Activated CD8-positive, alpha-beta memory T cell treated with anti-CD3 and anti-CD28 coated beads, Interleukin-2, amount 10 ng/mL, durations not matched to agents 7 days and 5 days (primary cell): Measurements from ENCODE around the gene GPSM1. TPM values are rescaled to one million over a fixed set of nuclear protein-coding genes. Genes with fewer than 3 reads are reported as not detected.
"Not testable (repeated sequence)": the region's sequence is repeated elsewhere in the genome, so short reads cannot be mapped to it uniquely, and the experiment has no call there.

Source experiments
- ATAC-seq: fragments of 150-1000 bp; cut with Tn5 transposase; one replicate; pipeline ENCODE4 v1.10.0; 2021; ENCODE audit warnings: moderate library complexity
- CTCF ChIA-PET: fragments of 350-600 bp; sonication (Branson Sonifier 250); formaldehyde crosslinking; loops from one replicate; lab custom pipeline; 2021; ENCODE audit warnings: antibody characterized with exemption; lab: Charles Lee
- DNase-seq: peaks from one replicate; pipeline ENCODE4 v3.0.0-alpha.2; 2020
- H3K27ac Mint-ChIP-seq: one replicate; pipeline ENCODE4 v1.8.0; 2021; ENCODE audit warnings: mild to moderate bottlenecking, mixed read lengths
- H3K27me3 Mint-ChIP-seq: one replicate; pipeline ENCODE4 v1.8.0; 2021; ENCODE audit warnings: mixed read lengths
- H3K36me3 Mint-ChIP-seq: one replicate; pipeline ENCODE4 v1.8.0; 2021; ENCODE audit warnings: mild to moderate bottlenecking, mixed read lengths
- H3K4me1 Mint-ChIP-seq: one replicate; pipeline ENCODE4 v1.8.0; 2021; ENCODE audit warnings: mixed read lengths
- H3K4me3 Mint-ChIP-seq: one replicate; pipeline ENCODE4 v1.8.0; 2021; ENCODE audit warnings: mild to moderate bottlenecking, moderate library complexity, mixed read lengths
- H3K9me3 Mint-ChIP-seq: one replicate; pipeline ENCODE4 v1.8.0; 2022; ENCODE audit warnings: low read depth, mixed read lengths
- total RNA-seq, 2 experiments: library from RNA; stranded (reverse); gene quantifications; one replicate each; pipeline ENCODE4 v1.2.3, GENCODE V29; 2021

GPSM1 gene
- total RNA-seq, 2 experiments from 2014 or later: 4.5 to 6.7 TPM

- CTCF ChIA-PET: interaction anchor here (1.7 to 2.1 kb wide), 2 partner anchors 52 to 97 kb away, joined by 5 to 14 read pairs; partner anchors contain the start of gene DNLZ
- H3K4me1 Mint-ChIP-seq: peaks cover 6% of the 10 kb centered on the region
- peaks cover 5% of the 10 kb centered on the region for H3K36me3 Mint-ChIP-seq
- no peak overlapping the region for H3K4me3 Mint-ChIP-seq
- H3K27me3 Mint-ChIP-seq: no peaks in the 10 kb centered on the region
- peaks cover 14% of the 10 kb centered on the region for H3K9me3 Mint-ChIP-seq
- no peak for ATAC-seq
- no peak overlapping the region for H3K27ac Mint-ChIP-seq
- DNase-seq: no peak
Measured at GRCh38 chr9:136311051-136312008, 16.0 kb upstream of the GPSM1 start.

DNA sequence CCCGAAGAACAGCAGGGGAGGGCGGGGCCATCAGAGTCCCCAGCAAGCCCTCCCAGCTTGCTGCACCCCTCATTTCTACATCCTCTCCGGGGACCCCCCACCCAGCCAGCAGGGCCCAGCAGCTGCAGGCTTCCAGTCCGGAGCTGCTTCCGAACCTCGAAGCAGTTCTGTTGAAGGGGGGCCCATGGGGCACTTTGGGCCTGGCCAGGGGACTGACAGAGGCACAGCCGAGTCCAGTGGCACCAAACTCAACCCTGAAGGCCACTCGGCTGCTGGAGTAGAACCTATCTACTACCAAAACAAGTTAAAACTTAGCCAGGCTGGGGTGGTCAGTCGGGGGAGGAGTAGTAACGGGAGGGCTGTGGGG, 15.3 kb upstream of the GPSM1 start:
- peaks cover 8% of the 10 kb centered on the region for H3K36me3 Mint-ChIP-seq
- DNase-seq: no peak
- ATAC-seq: no peak
- no peaks in the 10 kb centered on the region for H3K27me3 Mint-ChIP-seq
- H3K4me3 Mint-ChIP-seq: no peak overlapping the region
- CTCF ChIA-PET: interaction anchor here (1.7 to 2.1 kb wide), 2 partner anchors 51 to 96 kb away, joined by 5 to 14 read pairs; partner anchors contain the start of gene DNLZ
- H3K9me3 Mint-ChIP-seq: peaks cover 16% of the 10 kb centered on the region
- H3K27ac Mint-ChIP-seq: no peak overlapping the region
- peaks cover 7% of the 10 kb centered on the region for H3K4me1 Mint-ChIP-seq

GRCh38 chr9:136312436-136312835, 14.9 kb upstream of the GPSM1 start:
- H3K4me1 Mint-ChIP-seq: peaks cover 7% of the 10 kb centered on the region
- ATAC-seq (peak; percentile 60), DNase-seq (peak; percentile 61)
- peaks cover 16% of the 10 kb centered on the region for H3K9me3 Mint-ChIP-seq
- CTCF ChIA-PET: interaction anchor here (0.6 to 2.1 kb wide), 6 partner anchors 51 to 128 kb away, joined by 3 to 14 read pairs (median 3); partner anchors contain the start of gene DNLZ
- H3K27me3 Mint-ChIP-seq: no peaks in the 10 kb centered on the region
- H3K27ac Mint-ChIP-seq: no peak overlapping the region
- H3K36me3 Mint-ChIP-seq: peaks cover 8% of the 10 kb centered on the region
- no peak overlapping the region for H3K4me3 Mint-ChIP-seq

GRCh38 chr9:136313111-136314055, 14.0 kb upstream of the GPSM1 start:
- Mint-ChIP-seq H3K27ac (no peak overlapping the region), H3K27me3 (no peaks in the 10 kb centered on the region), H3K4me3 (no peak overlapping the region), H3K36me3 (peaks cover 8% of the 10 kb centered on the region), H3K4me1 (peaks cover 7% of the 10 kb centered on the region), H3K9me3 (peaks cover 16% of the 10 kb centered on the region)
- CTCF ChIA-PET: interaction anchor here (0.6 to 2.1 kb wide), 7 partner anchors 50 to 127 kb away, joined by 3 to 14 read pairs (median 3); partner anchors contain the start of gene DNLZ
- DNase-seq (no peak), ATAC-seq (no peak)

- Mint-ChIP-seq H3K4me3 (no peak overlapping the region), H3K9me3 (peaks cover 16% of the 10 kb centered on the region), H3K4me1 (peaks cover 7% of the 10 kb centered on the region), H3K36me3 (peaks cover 8% of the 10 kb centered on the region), H3K27ac (no peak overlapping the region), H3K27me3 (no peaks in the 10 kb centered on the region)
- ATAC-seq (no peak), DNase-seq (no peak)
- CTCF ChIA-PET: interaction anchor here (1.4 kb wide), 1 partner anchor 49 kb away, joined by 3 read pairs; the partner anchor contains the start of gene DNLZ
Measured at GRCh38 chr9:136314056-136314416, 13.3 kb upstream of the GPSM1 start.

GRCh38 chr9:136314944-136315343, 12.4 kb upstream of the GPSM1 start:
- no peak overlapping the region for H3K4me3 Mint-ChIP-seq
- DNase-seq (no peak), ATAC-seq (no peak)
- H3K27ac Mint-ChIP-seq: no peak overlapping the region
- CTCF ChIA-PET: interaction anchor here (1.4 kb wide), 1 partner anchor 48 kb away, joined by 3 read pairs; the partner anchor contains the start of gene DNLZ
- H3K27me3 Mint-ChIP-seq: no peaks in the 10 kb centered on the region
- H3K9me3 Mint-ChIP-seq: peaks cover 16% of the 10 kb centered on the region
- H3K36me3 Mint-ChIP-seq: peaks cover 8% of the 10 kb centered on the region
- peaks cover 7% of the 10 kb centered on the region for H3K4me1 Mint-ChIP-seq

GRCh38 chr9:136316271-136316751, 11.0 kb upstream of the GPSM1 start:
- CTCF ChIA-PET: no interaction called here
- Mint-ChIP-seq H3K4me1 (peaks cover 7% of the 10 kb centered on the region), H3K27ac (peak overlapping the region; percentile 61), H3K27me3 (peaks cover 5% of the 10 kb centered on the region), H3K4me3 (no peak overlapping the region), H3K36me3 (peaks cover 8% of the 10 kb centered on the region), H3K9me3 (peaks cover 16% of the 10 kb centered on the region)
- peak; percentile 31 for ATAC-seq
- peak; percentile 44 for DNase-seq

DNA sequence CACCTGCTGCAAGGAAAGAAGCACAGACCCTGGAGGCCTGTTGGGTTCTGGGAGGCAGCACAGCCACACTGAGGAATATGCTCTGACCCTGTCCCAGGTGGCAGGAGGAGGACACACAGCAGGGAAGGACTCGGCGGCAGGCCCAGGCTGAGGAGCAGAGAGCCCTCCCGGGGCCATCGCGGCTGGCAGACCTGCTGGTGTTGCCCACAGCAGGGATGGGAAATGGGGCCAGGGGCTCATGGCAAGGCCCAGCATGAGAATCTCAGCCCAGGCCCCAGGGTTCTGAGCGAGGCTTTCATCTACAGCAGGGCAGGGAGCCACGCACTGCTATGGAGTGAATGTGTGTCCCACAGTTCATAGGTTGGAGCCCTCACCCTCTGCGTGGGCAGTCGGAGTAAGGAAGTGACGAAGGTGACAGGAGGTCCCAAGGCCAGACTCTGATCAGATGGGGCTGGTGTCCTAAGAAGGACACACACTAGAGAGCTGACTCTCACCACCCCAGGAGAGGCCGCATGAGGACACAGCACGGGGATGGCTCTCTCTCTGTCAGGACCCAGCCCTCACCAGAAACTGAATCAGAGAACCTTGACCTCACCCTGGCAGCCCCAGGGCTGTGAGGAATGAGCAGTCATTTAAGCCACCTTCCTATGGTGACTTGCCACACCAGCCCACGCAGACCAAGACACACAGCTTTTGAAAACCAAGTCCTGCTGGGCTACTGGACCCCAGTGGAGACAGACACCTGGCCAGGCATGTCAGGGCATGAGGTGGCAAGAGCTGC, 10.3 kb upstream of the GPSM1 start:
- DNase-seq (no peak), ATAC-seq (no peak)
- Mint-ChIP-seq H3K36me3 (peaks cover 8% of the 10 kb centered on the region), H3K27me3 (peaks cover 6% of the 10 kb centered on the region), H3K27ac (no peak overlapping the region), H3K4me1 (peaks cover 7% of the 10 kb centered on the region), H3K4me3 (no peak overlapping the region), H3K9me3 (peaks cover 16% of the 10 kb centered on the region)
- CTCF ChIA-PET: no interaction called here

DNA sequence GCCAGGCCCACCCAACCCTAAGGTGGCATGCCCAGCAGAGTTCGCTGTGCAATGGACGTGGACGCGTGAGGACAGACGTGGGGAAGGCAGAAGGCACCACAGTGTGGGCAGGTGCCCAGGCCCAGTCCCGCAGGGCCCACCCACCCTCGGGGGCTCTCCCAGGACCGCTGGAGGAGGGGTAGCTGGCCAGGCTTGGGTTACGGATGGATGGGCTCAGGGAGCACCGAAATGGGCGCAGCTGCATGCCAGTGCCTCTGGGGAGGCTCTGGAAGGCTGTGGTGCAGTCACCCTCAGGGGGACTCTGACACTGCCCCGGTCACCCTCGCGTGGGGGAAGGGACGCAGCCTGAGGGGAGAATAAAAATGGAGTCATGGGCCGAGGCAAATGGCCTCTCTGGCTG, 9.6 kb upstream of the GPSM1 start:
- H3K4me3 Mint-ChIP-seq: no peak overlapping the region
- no peak for DNase-seq
- peaks cover 10% of the 10 kb centered on the region for H3K27me3 Mint-ChIP-seq
- no peak for ATAC-seq
- peaks cover 8% of the 10 kb centered on the region for H3K36me3 Mint-ChIP-seq
- no peak overlapping the region for H3K27ac Mint-ChIP-seq
- H3K4me1 Mint-ChIP-seq: peaks cover 7% of the 10 kb centered on the region
- CTCF ChIA-PET: no interaction called here
- H3K9me3 Mint-ChIP-seq: peaks cover 16% of the 10 kb centered on the region

- Mint-ChIP-seq H3K9me3 (peaks cover 16% of the 10 kb centered on the region), H3K27ac (no peak overlapping the region), H3K27me3 (peaks cover 10% of the 10 kb centered on the region), H3K4me3 (no peak overlapping the region), H3K36me3 (peaks cover 8% of the 10 kb centered on the region), H3K4me1 (peaks cover 7% of the 10 kb centered on the region)
- DNase-seq (no peak), ATAC-seq (no peak)
- CTCF ChIA-PET: no interaction called here
Measured at GRCh38 chr9:136318111-136318775, 9.1 kb upstream of the GPSM1 start.

DNA sequence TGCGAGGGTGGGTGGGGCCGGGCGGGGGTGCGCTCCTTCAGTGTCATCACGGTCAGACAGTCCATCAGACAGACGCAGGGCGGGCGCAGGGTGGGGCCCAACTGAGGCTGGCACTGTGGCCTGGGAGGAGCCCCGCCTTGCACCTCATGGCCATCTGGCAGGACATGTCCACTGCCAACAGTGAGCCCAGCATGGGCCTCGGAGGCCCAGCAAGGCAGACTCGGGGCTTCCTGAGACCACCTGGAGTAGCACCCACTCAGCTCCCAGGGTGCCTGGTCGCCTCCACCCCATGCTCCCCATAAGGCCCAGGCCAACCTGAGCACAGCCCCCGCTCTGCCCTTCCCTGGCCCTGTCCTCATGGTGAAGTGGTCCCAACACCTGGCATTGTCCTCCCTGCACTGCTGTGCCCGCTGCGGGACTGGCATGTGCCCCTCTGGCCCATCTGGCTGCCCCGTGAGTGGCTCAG, 8.5 kb upstream of the GPSM1 start:
- no peak for ATAC-seq
- CTCF ChIA-PET: no interaction called here

GRCh38 chr9:136319244-136319643, 8.1 kb upstream of the GPSM1 start:
- H3K4me3 Mint-ChIP-seq, H3K27ac Mint-ChIP-seq, H3K4me1 Mint-ChIP-seq, H3K36me3 Mint-ChIP-seq, DNase-seq, H3K27me3 Mint-ChIP-seq, ATAC-seq: not testable (repeated sequence)
- CTCF ChIA-PET: interaction anchor here (0.7 kb wide), 1 partner anchor 33 kb away, joined by 3 read pairs; no protein-coding TSS in a partner anchor
- peaks cover 16% of the 10 kb centered on the region for H3K9me3 Mint-ChIP-seq

More for the DNA sequence above, 8.5 kb upstream of the GPSM1 start:
- Mint-ChIP-seq H3K36me3 (peaks cover 8% of the 10 kb centered on the region), H3K9me3 (peaks cover 16% of the 10 kb centered on the region), H3K27ac (no peak overlapping the region), H3K4me3 (no peak overlapping the region), H3K4me1 (peaks cover 7% of the 10 kb centered on the region), H3K27me3 (peaks cover 10% of the 10 kb centered on the region)
- DNase-seq: no peak
